ENCODE data around the gene AK4.

GRCh38 chr1:65232461-65232990, 84.5 kb downstream of the AK4 start:
- TF ChIP-seq CTCF (IDR thresholded peaks at IDR 0.05; ENCODE audit: low read depth, low read length) = no peak
- TF ChIP-seq MAX (IDR thresholded peaks at IDR 0.05; ENCODE audit: low read depth, low read length) = no peak
- TF ChIP-seq POLR2A (IDR thresholded peaks at IDR 0.05; ENCODE audit: extremely low read depth, insufficient read length) = no peak

All from NB4 (cell line).